HEK293 (cell line): Measurements from ENCODE around the gene FZR1.

Source experiments
- CTCF ChIP-seq: fragments of 450-650 bp; formaldehyde crosslinking; IDR thresholded peaks from 2 replicates; pipeline ENCODE4 v1.5.1; 2016; ENCODE audit warnings: missing biosample characterization, missing genetic modification characterization
- ZFP37 ChIP-seq: fragments of 450-650 bp; formaldehyde crosslinking; IDR thresholded peaks from 2 replicates; pipeline ENCODE4 v1.5.1; 2016; ENCODE audit warnings: missing biosample characterization, missing genetic modification characterization
- ZNF274 ChIP-seq, 2 experiments: fragments of 200-500 bp in 1 of 2; fragments of 450-650 bp in 1 of 2; sonication (Bioruptor generic) in 1 of 2; formaldehyde crosslinking in 1 of 2; IDR thresholded peaks; 2 replicates each; pipeline versions ENCODE4 v1.5.1 to v1.6.1; 2014 to 2016; ENCODE audit warnings: borderline replicate concordance in 1 of 2, inconsistent platforms in 1 of 2, low read length in 1 of 2, missing biosample characterization in 1 of 2, missing genetic modification characterization in 1 of 2
- ZNF324 ChIP-seq: fragments of 450-650 bp; formaldehyde crosslinking; IDR thresholded peaks from 2 replicates; pipeline ENCODE4 v1.5.1; 2016; ENCODE audit warnings: missing biosample characterization, missing genetic modification characterization

- TF ChIP-seq CTCF (tag by site-specific recombination) (no peak), ZNF324 (tag by site-specific recombination) (no peak), ZNF274 (IDR thresholded peaks at IDR 0.05; ENCODE audit: low read length) (no peak), ZNF274 (tag by site-specific recombination; IDR thresholded peaks at IDR 0.05; ENCODE audit: borderline replicate concordance) (no peak), ZFP37 (no peak)
Measured at GRCh38 chr19:3515891-3516422, 9.8 kb downstream of the FZR1 start.
